Breast epithelium (tissue), 4 donors: Measurements from ENCODE around the gene KIFAP3. TPM values are rescaled to one million over a fixed set of nuclear protein-coding genes. Genes with fewer than 3 reads are reported as not detected.

Experiments used
- DNase-seq, 2 donors: peaks; one replicate each; pipeline ENCODE4 v3.0.0-alpha.2; 2019; ENCODE audit warnings: low spot score in 2 of 2
- H3K27ac ChIP-seq, 2 donors: fragments of 200-600 bp; sonication (generic) in 1 of 2; one replicate each; pipeline ENCODE4 v1.5.1; 2016 to 2019; ENCODE audit warnings: mild to moderate bottlenecking in 1 of 2
- H3K27me3 ChIP-seq, 2 donors: fragments of 200-600 bp; sonication (generic) in 1 of 2; one replicate each; pipeline versions ENCODE4 v1.5.1 to v1.6.0; 2017 to 2019; ENCODE audit warnings: control low read depth in 1 of 2, mild to moderate bottlenecking in 1 of 2
- H3K36me3 ChIP-seq: fragments of 200-600 bp; one replicate; pipeline ENCODE4 v1.5.1; 2019
- H3K4me1 ChIP-seq, 2 donors: fragments of 200-600 bp; sonication (generic); one replicate each; pipeline ENCODE4 v1.5.1; 2016 to 2019; ENCODE audit warnings: control low read depth in 1 of 2
- H3K4me3 ChIP-seq, 3 donors: fragments of 200-600 bp; sonication (generic); 1 replicate in 2 of 3; 2 replicates in 1 of 3; pipeline ENCODE4 v1.5.1; 2016 to 2019; ENCODE audit warnings: mild to moderate bottlenecking in 3 of 3, moderate library complexity in 2 of 3
- H3K9me3 ChIP-seq, 2 donors: fragments of 200-600 bp; sonication (generic) in 1 of 2; one replicate each; pipeline ENCODE4 v1.5.1; 2016 to 2019; ENCODE audit warnings: control low read depth in 1 of 2
- POLR2A ChIP-seq: fragments of 450-650 bp; IDR thresholded peaks from one replicate; pipeline ENCODE4 v1.6.1; 2016; ENCODE audit warnings: antibody characterized with exemption, mild to moderate bottlenecking, moderate library complexity
- POLR2AphosphoS5 ChIP-seq, 3 donors: sonication (generic); formaldehyde crosslinking; IDR thresholded peaks; one replicate each; pipeline ENCODE4 v1.6.1; 2017; ENCODE audit warnings: antibody characterized with exemption in 3 of 3
- intact Hi-C: fragments of 100-400 bp; cut with DNase I; formaldehyde crosslinking; loops from one replicate; pipeline ENCODE4 v1.15.1; 2023; ENCODE audit warnings: low total_unique reads
- total RNA-seq, 3 donors: library from RNA; depleted of rRNA; stranded (reverse); fragments of >200 nt; gene quantifications; one replicate each; pipeline ENCODE4 v1.1.0, GENCODE V29; 2016
- TF ChIP-seq, protein P1 (sequence below), 3 donors: fragments of 450-650 bp; IDR thresholded peaks; one replicate each; pipeline ENCODE4 v1.5.1; 2016 to 2017; ENCODE audit warnings: antibody characterized with exemption in 3 of 3, mild to moderate bottlenecking in 3 of 3, moderate library complexity in 3 of 3

The KIFAP3 gene
- total RNA-seq, 3 donors from 2014 or later = 29.0 to 41.1 (median 37.7) TPM

- TF ChIP-seq, protein P1, sequence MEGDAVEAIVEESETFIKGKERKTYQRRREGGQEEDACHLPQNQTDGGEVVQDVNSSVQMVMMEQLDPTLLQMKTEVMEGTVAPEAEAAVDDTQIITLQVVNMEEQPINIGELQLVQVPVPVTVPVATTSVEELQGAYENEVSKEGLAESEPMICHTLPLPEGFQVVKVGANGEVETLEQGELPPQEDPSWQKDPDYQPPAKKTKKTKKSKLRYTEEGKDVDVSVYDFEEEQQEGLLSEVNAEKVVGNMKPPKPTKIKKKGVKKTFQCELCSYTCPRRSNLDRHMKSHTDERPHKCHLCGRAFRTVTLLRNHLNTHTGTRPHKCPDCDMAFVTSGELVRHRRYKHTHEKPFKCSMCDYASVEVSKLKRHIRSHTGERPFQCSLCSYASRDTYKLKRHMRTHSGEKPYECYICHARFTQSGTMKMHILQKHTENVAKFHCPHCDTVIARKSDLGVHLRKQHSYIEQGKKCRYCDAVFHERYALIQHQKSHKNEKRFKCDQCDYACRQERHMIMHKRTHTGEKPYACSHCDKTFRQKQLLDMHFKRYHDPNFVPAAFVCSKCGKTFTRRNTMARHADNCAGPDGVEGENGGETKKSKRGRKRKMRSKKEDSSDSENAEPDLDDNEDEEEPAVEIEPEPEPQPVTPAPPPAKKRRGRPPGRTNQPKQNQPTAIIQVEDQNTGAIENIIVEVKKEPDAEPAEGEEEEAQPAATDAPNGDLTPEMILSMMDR (IDR thresholded peaks at IDR 0.05) = no peak
- peak in 2 of 3 donors; percentile 30 to 65 for TF ChIP-seq POLR2AphosphoS5 (IDR thresholded peaks at IDR 0.05)
- no peak for TF ChIP-seq POLR2A
- no peaks in the 10 kb centered on the region for H3K27me3 ChIP-seq
- H3K4me1 ChIP-seq = peaks cover 0 to 21% of the 10 kb centered on the region in 2 donors
- intact Hi-C loops = no loop called here
- H3K4me3 ChIP-seq = peak overlapping the region in 2 of 3 donors; percentile 11 to 40
- H3K36me3 ChIP-seq = no peaks in the 10 kb centered on the region
- peak overlapping the region; percentile 98 to 99 for H3K27ac ChIP-seq
- DNase-seq = peak in 1 of 2 donors; percentile 35
- no peaks in the 10 kb centered on the region for H3K9me3 ChIP-seq
Observed at GRCh38 chr1:169890761-169891538, 183.5 kb downstream of the KIFAP3 start.

DNA sequence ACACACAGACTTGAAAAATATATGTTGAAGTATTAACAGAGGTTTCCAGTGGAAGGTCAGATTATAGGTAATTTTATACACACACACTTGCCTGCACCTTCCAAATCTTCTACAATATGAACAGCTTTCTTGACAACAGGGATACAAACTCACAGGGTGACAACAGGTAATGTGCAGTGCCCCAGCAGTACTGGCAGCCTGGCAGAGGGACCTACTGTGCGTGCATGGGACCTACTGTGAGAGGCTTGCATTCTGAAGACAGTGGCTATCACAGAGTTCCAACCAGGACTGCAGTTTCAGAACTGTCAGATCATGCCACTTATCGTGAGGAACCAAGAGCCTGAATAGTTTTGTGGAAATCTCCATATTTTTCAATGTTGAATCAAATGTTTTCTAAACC, 184.6 kb downstream of the KIFAP3 start:
- intact Hi-C loops = no loop called here
- H3K4me1 ChIP-seq = peaks cover 0 to 26% of the 10 kb centered on the region in 2 donors
- DNase-seq = no peak
- H3K4me3 ChIP-seq = no peak overlapping the region
- H3K9me3 ChIP-seq = no peaks in the 10 kb centered on the region
- H3K27ac ChIP-seq = peak overlapping the region; percentile 41 to 98
- no peaks in the 10 kb centered on the region for H3K36me3 ChIP-seq
- H3K27me3 ChIP-seq = no peaks in the 10 kb centered on the region
- TF ChIP-seq POLR2A (no peak), POLR2AphosphoS5 (IDR thresholded peaks at IDR 0.05) (no peak)
- TF ChIP-seq, protein P1 (IDR thresholded peaks at IDR 0.05) = no peak

GRCh38 chr1:169886931-169887330, 187.6 kb downstream of the KIFAP3 start:
- intact Hi-C loops = no loop called here
- no peak overlapping the region for H3K27ac ChIP-seq

GRCh38 chr1:169886422-169886821, 188.1 kb downstream of the KIFAP3 start:
- intact Hi-C loops = no loop called here
- no peaks in the 10 kb centered on the region for H3K27me3 ChIP-seq
- no peak overlapping the region for H3K27ac ChIP-seq
- no peaks in the 10 kb centered on the region for H3K36me3 ChIP-seq
- H3K9me3 ChIP-seq = no peaks in the 10 kb centered on the region
- TF ChIP-seq, protein P1 (IDR thresholded peaks at IDR 0.05) = no peak
- TF ChIP-seq POLR2A = no peak
- no peak for TF ChIP-seq POLR2AphosphoS5 (IDR thresholded peaks at IDR 0.05)
- H3K4me1 ChIP-seq = peaks cover 0 to 17% of the 10 kb centered on the region in 2 donors
- no peak overlapping the region for H3K4me3 ChIP-seq
- DNase-seq = no peak

More at GRCh38 chr1:169886931-169887330, 187.6 kb downstream of the KIFAP3 start:
- H3K36me3 ChIP-seq = no peaks in the 10 kb centered on the region
- no peak overlapping the region for H3K4me3 ChIP-seq
- no peaks in the 10 kb centered on the region for H3K9me3 ChIP-seq
- no peak for DNase-seq
- TF ChIP-seq, protein P1 (IDR thresholded peaks at IDR 0.05) = no peak
- TF ChIP-seq POLR2AphosphoS5 (IDR thresholded peaks at IDR 0.05) (no peak), POLR2A (no peak)
- H3K27me3 ChIP-seq = no peaks in the 10 kb centered on the region
- peaks cover 0 to 20% of the 10 kb centered on the region in 2 donors for H3K4me1 ChIP-seq

DNA sequence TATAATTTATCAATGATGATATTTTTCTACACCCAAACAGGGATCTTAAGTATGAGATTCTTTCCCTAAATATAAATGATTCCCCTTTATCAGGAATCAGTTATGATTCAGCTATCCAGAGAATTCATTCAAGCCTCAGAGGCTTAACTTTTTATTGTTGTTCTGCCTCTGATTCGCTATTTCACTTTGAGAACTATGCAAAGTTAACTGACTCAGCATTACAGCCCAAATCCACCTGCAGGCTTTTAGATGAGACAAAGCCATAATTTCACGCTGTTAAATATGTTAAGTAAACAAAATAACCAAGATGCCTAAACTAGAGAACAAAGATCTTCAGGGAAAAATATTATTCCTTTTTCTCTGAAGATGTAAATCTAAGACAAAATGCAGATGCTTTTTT, 189.3 kb downstream of the KIFAP3 start:
- intact Hi-C loops = no loop called here
- DNase-seq = no peak
- Histone ChIP-seq H3K9me3 (no peaks in the 10 kb centered on the region), H3K4me3 (no peak overlapping the region), H3K27ac (no peak overlapping the region), H3K4me1 (peaks cover 0 to 5% of the 10 kb centered on the region in 2 donors), H3K27me3 (no peaks in the 10 kb centered on the region), H3K36me3 (no peaks in the 10 kb centered on the region)
- no peak for TF ChIP-seq POLR2AphosphoS5 (IDR thresholded peaks at IDR 0.05)
- TF ChIP-seq, protein P1 (IDR thresholded peaks at IDR 0.05) = no peak
- TF ChIP-seq POLR2A = no peak
